SW 1271 (cell line): Measurements from ENCODE around the gene DLST.
"Not testable (repeated sequence)": the region's sequence is repeated elsewhere in the genome, so short reads cannot be mapped to it uniquely, and the experiment has no call there.

ENCODE experiments used
- DNase-seq, 2 experiments: peaks; one replicate each; lab custom pipeline; 2025; lab: John Stamatoyannopoulos, UW

The DLST gene

DNA sequence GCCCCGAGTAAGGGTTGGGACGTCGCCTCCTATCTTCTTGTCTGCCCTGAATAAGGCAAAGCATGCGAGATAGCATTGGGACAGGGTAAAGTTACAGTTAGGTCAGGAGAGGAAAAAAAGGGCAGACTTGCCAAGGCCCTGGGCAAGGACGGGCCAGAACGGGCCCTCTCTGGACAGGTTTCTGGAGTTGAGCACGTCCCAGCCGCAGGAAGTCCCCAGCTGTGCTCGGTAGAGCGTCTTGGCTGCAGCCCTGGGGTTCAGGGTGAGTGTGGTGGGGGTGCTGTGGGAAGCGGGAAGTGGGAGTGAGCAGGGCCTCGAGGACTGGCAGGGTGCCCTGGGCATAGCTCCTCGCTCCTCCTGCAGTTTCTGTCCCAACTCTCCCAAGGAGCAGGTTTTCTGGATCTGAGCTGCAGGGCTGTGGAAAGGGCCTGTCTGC, 35.9 kb downstream of the DLST start:
- DNase-seq = no peak

DNA sequence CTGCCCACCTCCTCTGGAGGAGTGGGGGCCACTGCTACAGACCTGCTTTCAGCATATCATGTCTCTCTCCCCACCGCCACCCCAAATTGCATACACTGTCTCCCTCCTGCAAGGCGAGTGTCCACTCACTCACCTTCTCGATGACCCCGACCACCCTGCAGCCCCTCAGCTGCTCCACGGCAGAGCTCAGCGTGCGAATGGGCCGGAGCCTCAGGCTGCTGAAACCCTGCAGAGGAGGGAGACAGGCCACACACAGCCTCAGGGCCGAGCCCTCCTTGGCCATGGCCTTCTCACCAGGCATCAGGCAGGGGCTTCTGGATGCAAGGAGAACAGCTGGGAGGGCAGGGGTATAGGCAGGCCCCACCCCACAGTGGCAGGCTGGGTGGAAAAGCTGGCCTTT, 36.7 kb downstream of the DLST start:
- no peak for DNase-seq

- DNase-seq = no peak
These were observed 37.9 kb downstream of the DLST start for GRCh38 chr14:74919421-74920165.

DNA sequence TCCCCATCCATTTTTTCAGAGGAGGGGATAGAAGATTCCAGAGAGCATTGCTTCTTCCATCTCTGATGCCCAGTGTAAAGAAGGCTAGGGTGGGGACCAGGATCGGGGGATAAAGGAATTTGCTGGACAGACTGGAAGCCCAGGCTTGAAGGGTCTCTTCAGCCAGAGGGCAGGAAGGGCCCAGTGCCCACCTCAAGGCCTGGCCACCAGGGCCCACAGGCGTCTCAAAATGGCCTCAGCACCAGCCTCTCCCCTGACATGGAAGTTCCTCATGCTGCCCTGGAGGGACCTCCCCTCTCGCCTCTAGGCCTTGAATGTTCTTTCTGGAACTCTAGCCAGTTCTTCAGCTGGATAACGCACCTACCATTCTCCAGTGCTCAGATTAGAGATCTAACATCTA, 38.6 kb downstream of the DLST start:
- DNase-seq = no peak

- no peak for DNase-seq
These were observed 39.4 kb downstream of the DLST start for GRCh38 chr14:74921053-74921620.

DNA sequence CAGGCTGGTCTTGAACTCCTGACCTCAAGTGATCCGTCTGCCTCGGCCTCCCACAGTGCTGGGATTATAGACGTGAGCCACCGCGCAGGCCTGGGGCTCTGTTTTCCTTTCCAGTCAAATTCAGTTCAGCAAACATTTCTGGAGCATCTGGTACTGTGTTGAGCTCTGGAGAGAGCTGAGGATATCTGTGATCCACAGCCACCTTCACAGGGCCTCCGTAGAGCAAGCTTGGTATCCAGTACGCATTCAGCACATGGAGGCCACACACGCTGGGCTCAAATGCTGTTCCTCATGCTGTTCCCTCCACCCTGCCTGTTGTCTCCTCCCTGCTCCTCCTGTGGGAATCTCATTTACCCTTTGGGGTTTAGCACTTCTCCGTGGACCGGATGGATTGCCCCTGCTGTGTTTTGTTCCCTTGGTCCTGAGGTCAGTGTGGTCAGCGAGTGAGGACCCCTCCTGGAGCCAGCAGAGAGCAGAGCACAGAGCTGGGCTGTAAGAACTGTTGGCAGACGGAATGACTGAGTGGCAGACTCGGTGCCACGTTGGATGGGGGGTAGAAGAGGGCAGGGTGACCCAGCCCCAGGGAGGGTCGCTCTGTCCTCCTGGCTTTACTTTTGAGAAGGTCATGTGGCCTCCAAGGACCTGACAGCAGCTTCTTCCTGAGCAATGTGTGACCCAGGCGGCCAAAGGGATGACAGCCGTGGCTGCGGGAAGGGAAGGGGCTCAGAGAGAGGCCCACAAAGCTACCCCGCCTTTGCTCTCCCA, 40.5 kb downstream of the DLST start:
- no peak for DNase-seq

GRCh38 chr14:74922752-74923401, 41.2 kb downstream of the DLST start, which contains the start of gene RPS6KL1:
Gene RPS6KL1 (minus strand): TSS chr14:74923260. CDS start chr14:74921541, 1,719 bp downstream.
- no peak for DNase-seq

DNA sequence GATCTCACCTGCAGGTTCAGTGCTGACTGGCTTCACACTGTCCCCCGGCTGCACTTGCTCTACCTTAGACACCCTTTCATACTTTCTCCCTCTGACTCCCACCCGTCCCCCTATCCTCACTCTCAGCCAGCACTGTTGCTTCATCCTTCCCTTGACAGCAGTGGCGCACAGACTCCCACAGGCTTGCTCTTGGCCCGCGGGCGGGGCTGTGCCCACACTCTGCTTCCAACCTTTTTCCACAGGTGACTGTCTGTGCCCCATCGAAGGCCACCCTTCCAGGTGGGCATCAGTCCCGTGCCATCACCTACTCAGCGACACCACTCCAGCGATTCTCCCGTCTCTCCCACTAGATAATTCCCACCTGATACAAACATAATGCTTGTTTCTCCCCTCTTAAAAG, 42.3 kb downstream of the DLST start:
- no peak for DNase-seq

DNA sequence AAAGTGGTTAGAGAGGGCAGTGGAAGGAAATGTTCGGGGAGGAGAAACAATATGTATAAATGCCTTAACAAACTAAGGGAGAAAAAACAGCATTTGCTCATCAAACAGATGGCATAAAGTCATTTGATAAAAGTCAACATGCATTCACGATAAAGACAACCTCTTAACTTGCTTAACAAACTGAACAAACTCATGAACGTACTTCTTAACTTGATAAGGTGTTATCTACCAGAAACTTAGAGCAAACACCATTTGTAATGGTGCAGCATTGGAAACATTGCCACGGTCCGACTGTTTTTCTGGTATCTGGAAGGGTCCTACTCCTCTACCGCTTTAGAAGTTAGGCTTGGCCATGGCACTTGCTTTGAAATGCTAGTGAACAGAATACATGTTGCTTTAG, 45.5 kb downstream of the DLST start:
- no peak for DNase-seq

DNA sequence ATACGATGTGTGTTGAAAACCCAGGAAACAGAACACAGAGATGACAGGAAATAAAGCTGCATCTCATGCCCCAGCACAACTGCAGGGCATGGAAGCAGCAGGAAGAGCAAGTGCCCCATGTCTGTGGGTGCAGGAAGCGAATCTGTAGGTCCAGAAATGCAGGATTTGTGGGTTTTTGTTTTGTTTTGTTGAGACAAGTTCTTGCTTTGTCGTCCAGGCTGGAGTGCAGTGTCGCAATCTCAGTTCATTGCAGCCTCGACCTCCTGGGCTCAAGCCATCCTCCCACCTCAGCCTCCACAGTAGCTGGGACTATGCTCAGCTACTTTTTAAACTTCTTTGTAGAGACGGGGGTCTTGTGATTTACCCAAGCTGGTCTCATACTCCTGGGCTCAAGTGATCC, 47.5 kb downstream of the DLST start:
- no peak for DNase-seq

- DNase-seq = not testable (repeated sequence)
These were observed 50.0 kb downstream of the DLST start for GRCh38 chr14:74931744-74932143.

GRCh38 chr14:74932401-74932901, 50.7 kb downstream of the DLST start:
- DNase-seq = no peak

GRCh38 chr14:74932936-74933335, 51.2 kb downstream of the DLST start:
- DNase-seq = not testable (repeated sequence)

DNA sequence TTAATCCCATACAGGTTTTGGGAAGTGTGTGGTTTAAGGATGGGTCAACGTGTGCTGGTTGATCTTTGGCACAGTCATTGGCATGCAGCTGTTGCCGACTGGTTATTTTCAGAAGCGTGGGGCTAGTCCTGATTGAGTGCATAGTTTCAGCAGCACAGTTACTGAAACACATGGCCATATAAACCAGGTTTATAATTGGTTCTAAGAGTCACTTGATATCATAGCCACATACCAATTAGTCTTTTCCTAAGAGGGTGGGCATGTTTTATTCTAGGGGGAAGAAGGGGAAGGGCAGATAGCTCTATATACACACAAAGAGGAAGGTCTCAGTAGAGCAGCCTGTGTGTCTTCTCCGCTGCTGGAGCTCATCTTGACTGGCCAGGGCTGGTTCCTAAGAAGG, 52.3 kb downstream of the DLST start:
- no peak for DNase-seq

DNA sequence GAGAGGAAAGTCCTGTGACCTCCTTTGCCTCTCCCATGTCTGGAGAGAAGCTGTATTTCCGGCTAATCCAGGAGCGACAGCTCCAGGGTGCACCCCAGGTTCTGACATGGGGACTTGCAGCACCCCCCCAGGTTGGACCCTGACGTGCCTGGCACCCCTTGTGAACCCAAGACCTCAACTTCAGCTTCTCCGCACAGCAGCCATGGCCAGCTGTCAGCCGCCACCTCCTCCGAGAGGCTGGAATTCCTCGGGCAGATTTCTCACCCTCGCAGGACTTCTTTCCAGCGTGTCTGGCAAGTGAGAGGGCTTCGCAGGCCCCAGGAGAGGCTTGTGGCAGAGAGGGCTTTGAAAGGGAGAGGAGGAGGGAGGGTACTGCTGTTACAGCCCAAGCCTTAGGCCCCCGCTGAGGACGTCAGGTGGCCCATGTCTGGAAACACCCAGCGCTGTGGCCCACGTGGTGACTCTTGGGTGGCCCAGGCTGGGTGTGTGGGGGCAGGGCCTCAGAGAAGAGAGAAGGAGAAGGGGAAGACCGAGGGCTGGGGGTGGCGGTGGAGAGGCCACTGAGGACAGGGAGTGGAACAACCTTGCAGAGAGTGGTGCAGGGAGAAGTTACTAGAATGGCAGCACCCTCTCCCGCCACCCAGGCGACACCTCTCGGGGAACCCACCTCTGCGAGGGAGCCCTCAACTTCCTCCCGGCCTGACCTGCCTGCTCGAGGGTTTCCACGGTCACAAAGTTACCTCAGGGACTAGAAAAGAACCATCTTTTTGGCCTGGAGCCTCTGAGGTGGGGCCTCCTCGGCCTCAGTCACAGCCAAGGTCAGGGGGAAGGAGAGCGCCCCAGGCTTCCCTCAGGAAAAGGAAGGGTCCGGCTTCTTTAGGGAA, 53.0 kb downstream of the DLST start:
- DNase-seq = no peak

- DNase-seq = no peak
These were observed 53.6 kb downstream of the DLST start for GRCh38 chr14:74935360-74935680.

DNA sequence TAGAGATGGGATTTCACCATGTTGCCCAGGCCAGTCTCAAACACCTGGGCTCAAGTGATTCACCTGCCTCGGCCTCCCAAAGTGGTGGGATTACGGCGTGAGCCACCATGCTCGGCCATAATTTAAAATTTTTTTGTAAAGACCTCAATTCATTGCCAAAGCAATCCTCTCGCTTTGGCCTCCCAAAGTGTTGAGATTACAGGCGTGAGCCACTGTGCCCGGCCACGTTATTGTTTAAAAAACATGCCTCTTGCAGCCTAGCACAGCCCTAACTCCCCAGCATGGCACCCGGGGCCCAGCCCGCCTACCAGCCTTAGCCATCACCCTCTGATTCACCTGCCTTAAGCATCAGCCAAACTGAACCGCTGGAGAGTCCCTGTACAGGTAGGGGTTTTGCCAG, 54.4 kb downstream of the DLST start:
- no peak for DNase-seq

- no peak for DNase-seq
These were observed 55.0 kb downstream of the DLST start for GRCh38 chr14:74936731-74937130.

- no peak for DNase-seq
These were observed 55.5 kb downstream of the DLST start for GRCh38 chr14:74937171-74937570.

GRCh38 chr14:74938531-74939495, 57.1 kb downstream of the DLST start:
- DNase-seq = no peak
